ENCODE data around the gene TMEM167A. TPM values are rescaled to one million over a fixed set of nuclear protein-coding genes. Genes with fewer than 3 reads are reported as not detected.
"Not testable (repeated sequence)": the region's sequence is repeated elsewhere in the genome, so short reads cannot be mapped to it uniquely, and the experiment has no call there.

TMEM167A gene
- total RNA-seq, 1 experiment from 2014 or later, result 108 TPM

GRCh38 chr5:83067377-83067776 lies 9.8 kb downstream of the TMEM167A start:
- H3K4me2 ChIP-seq (ENCODE audit: low read length); POLR2A ChIA-PET; H2AFZ ChIP-seq (ENCODE audit: low read depth, low read length, poor library complexity, severe bottlenecking); CTCF ChIA-PET; H3K4me3 ChIP-seq (replicated peaks in 1 of 2; ENCODE audit: low read depth in 1 of 2, low read length in 2 of 2); DNase-seq (ENCODE audit: low read depth, low spot score); H3K9me3 ChIP-seq (ENCODE audit: control insufficient read depth in 1 of 2, insufficient read depth in 1 of 2, low read depth in 1 of 2, low read length in 2 of 2); H3K27ac ChIP-seq (ENCODE audit: low read depth, low read length); BruUV-seq (replicated peaks); H3K9me2 ChIP-seq (ENCODE audit: insufficient read depth); RAD21 ChIA-PET (ENCODE audit: low non-redundant PET in 1 of 2, low total read pairs in 2 of 2, uncharacterized antibody in 2 of 2, unreplicated experiment in 2 of 2); H3K4me1 ChIP-seq (ENCODE audit: control insufficient read depth in 1 of 2, insufficient read depth in 2 of 2, low read length in 2 of 2); ATAC-seq; H3K27me3 ChIP-seq (ENCODE audit: insufficient read depth, low read length); H3K9ac ChIP-seq (ENCODE audit: low read length): not testable (repeated sequence)
- intact Hi-C loops (cut with micrococcal nuclease), result loop anchor here (5.0 kb wide), 1 partner anchor 495 kb away; no protein-coding TSS in a partner anchor
- peaks cover 29% of the 10 kb centered on the region; the same call in 1 of the 2 replicates for H4K20me1 ChIP-seq (ENCODE audit: insufficient read depth)
- H3K36me3 ChIP-seq (ENCODE audit: control insufficient read depth in 1 of 2, insufficient read depth in 2 of 2, low read length in 2 of 2), result peaks cover 0 to 16% of the 10 kb centered on the region in 2 experiments; a peak in 1 of 4 replicates
- H3K79me2 ChIP-seq (ENCODE audit: insufficient read depth, low read length), result peaks cover 100% of the 10 kb centered on the region

GRCh38 chr5:83066548-83067110 lies 10.6 kb downstream of the TMEM167A start:
- H3K79me2 ChIP-seq (ENCODE audit: insufficient read depth, low read length), result peaks cover 100% of the 10 kb centered on the region
- no peak overlapping the region for H3K27ac ChIP-seq (ENCODE audit: low read depth, low read length)
- peaks cover 28% of the 10 kb centered on the region; the same call in 1 of the 2 replicates for H4K20me1 ChIP-seq (ENCODE audit: insufficient read depth)
- H3K9me2 ChIP-seq (ENCODE audit: insufficient read depth), result no peaks in the 10 kb centered on the region
- H2AFZ ChIP-seq (ENCODE audit: low read depth, low read length, poor library complexity, severe bottlenecking), result no peak overlapping the region
- no peak for ATAC-seq
- H3K4me3 ChIP-seq (replicated peaks in 1 of 2; ENCODE audit: low read depth in 1 of 2, low read length in 2 of 2), result no peak overlapping the region
- TF ChIP-seq CTCF (IDR thresholded peaks at IDR 0.05 in 2 of 3, conservative IDR thresholded peaks at IDR 0.05 in 1 of 3; ENCODE audit: borderline replicate concordance in 1 of 3, insufficient read depth in 1 of 3, low read depth in 2 of 3, low read length in 2 of 3), result no peak
- no peak for TF ChIP-seq ATF3 (IDR thresholded peaks at IDR 0.05)
- no peak for TF ChIP-seq JUND (IDR thresholded peaks at IDR 0.05)
- no peak for TF ChIP-seq TCF7L2 (IDR thresholded peaks at IDR 0.05; ENCODE audit: borderline replicate concordance, extremely low read depth, insufficient read depth, insufficient read length)
- TF ChIP-seq ZBTB33 (IDR thresholded peaks at IDR 0.05; ENCODE audit: extremely low read depth, insufficient replicate concordance, low read length), result no peak
- TF ChIP-seq EGR1 (IDR thresholded peaks at IDR 0.05; ENCODE audit: low read depth), result no peak
- TF ChIP-seq CBX3 (IDR thresholded peaks at IDR 0.05; ENCODE audit: low read depth), result no peak
- no peak for TF ChIP-seq MAX (IDR thresholded peaks at IDR 0.05)
- TF ChIP-seq SRF (IDR thresholded peaks at IDR 0.05; ENCODE audit: low read depth), result no peak
- TF ChIP-seq ZNF274 (IDR thresholded peaks at IDR 0.05; ENCODE audit: low read depth, low read length), result no peak
- no peak for TF ChIP-seq ELF1 (IDR thresholded peaks at IDR 0.05; ENCODE audit: borderline replicate concordance, low read depth)
- TF ChIP-seq CEBPB (IDR thresholded peaks at IDR 0.05; ENCODE audit: low read depth), result no peak
- ChIA-PET CTCF (no interaction called here), RAD21 (ENCODE audit: low non-redundant PET in 1 of 2, low total read pairs in 2 of 2, uncharacterized antibody in 2 of 2, unreplicated experiment in 2 of 2) (interaction anchor here in 1 of 2 experiments (0.7 kb wide), 1 partner anchor 745 kb away, joined by 4 read pairs; no protein-coding TSS in a partner anchor), POLR2A (no interaction called here)
- intact Hi-C loops (cut with micrococcal nuclease), result loop anchor here (5.0 kb wide), 1 partner anchor 496 kb away; no protein-coding TSS in a partner anchor
- no peaks in the 10 kb centered on the region for H3K4me1 ChIP-seq (ENCODE audit: control insufficient read depth in 1 of 2, insufficient read depth in 2 of 2, low read length in 2 of 2)
- H3K36me3 ChIP-seq (ENCODE audit: control insufficient read depth in 1 of 2, insufficient read depth in 2 of 2, low read length in 2 of 2), result peaks cover 0 to 21% of the 10 kb centered on the region in 2 experiments; a peak in 1 of 4 replicates
- H3K27me3 ChIP-seq (ENCODE audit: insufficient read depth, low read length), result no peaks in the 10 kb centered on the region
- no TSS peak for BruUV-seq (replicated peaks)
- H3K4me2 ChIP-seq (ENCODE audit: low read length), result no peak overlapping the region
- DNase-seq (ENCODE audit: low read depth, low spot score), result no peak
- no peak overlapping the region for H3K9ac ChIP-seq (ENCODE audit: low read length)
- no peaks in the 10 kb centered on the region for H3K9me3 ChIP-seq (ENCODE audit: control insufficient read depth in 1 of 2, insufficient read depth in 1 of 2, low read depth in 1 of 2, low read length in 2 of 2)
